ENCODE measurements around the gene OSBPL1A.

OSBPL1A gene

GRCh38 chr18:24414349-24415003 is 16.9 kb upstream of the OSBPL1A start:
- TF ChIP-seq YY1 (IDR thresholded peaks at IDR 0.05; ENCODE audit: insufficient read depth, insufficient read length) (no peak), ZNF274 (IDR thresholded peaks at IDR 0.05; ENCODE audit: low read depth, low read length) (no peak), SUZ12 (IDR thresholded peaks at IDR 0.05; ENCODE audit: extremely low read depth, insufficient read depth, insufficient read length) (no peak)
- no peaks in the 10 kb centered on the region for H3K9me3 ChIP-seq (ENCODE audit: insufficient read depth, low read length)

GRCh38 chr18:24413148-24413547 is 15.5 kb upstream of the OSBPL1A start:
- no peak for TF ChIP-seq ZNF274 (IDR thresholded peaks at IDR 0.05; ENCODE audit: low read depth, low read length)
- no peak for TF ChIP-seq SUZ12 (IDR thresholded peaks at IDR 0.05; ENCODE audit: extremely low read depth, insufficient read depth, insufficient read length)
- TF ChIP-seq YY1 (IDR thresholded peaks at IDR 0.05; ENCODE audit: insufficient read depth, insufficient read length): no peak
- Histone ChIP-seq H3K27me3 (ENCODE audit: insufficient read depth, insufficient read length) (no peaks in the 10 kb centered on the region), H3K4me3 (ENCODE audit: insufficient read length, low read depth) (no peak overlapping the region), H3K4me1 (ENCODE audit: insufficient read depth, insufficient read length) (no peaks in the 10 kb centered on the region), H3K9me3 (ENCODE audit: insufficient read depth, low read length) (no peaks in the 10 kb centered on the region), H3K36me3 (ENCODE audit: insufficient read depth, insufficient read length, low read length) (no peaks in the 10 kb centered on the region), H3K9ac (ENCODE audit: insufficient read length, low read depth) (no peak overlapping the region)
- DNase-seq (ENCODE audit: low read depth, low spot score): no peak

More at GRCh38 chr18:24414349-24415003, 16.9 kb upstream of the OSBPL1A start:
- no peak overlapping the region for H3K9ac ChIP-seq (ENCODE audit: insufficient read length, low read depth)
- H3K4me1 ChIP-seq (ENCODE audit: insufficient read depth, insufficient read length): no peaks in the 10 kb centered on the region
- H3K27me3 ChIP-seq (ENCODE audit: insufficient read depth, insufficient read length): no peaks in the 10 kb centered on the region
- no peak overlapping the region for H3K4me3 ChIP-seq (ENCODE audit: insufficient read length, low read depth)
- no peak for DNase-seq (ENCODE audit: low read depth, low spot score)
- no peaks in the 10 kb centered on the region for H3K36me3 ChIP-seq (ENCODE audit: insufficient read depth, insufficient read length, low read length)

GRCh38 chr18:24408496-24408895 is 10.9 kb upstream of the OSBPL1A start:
- TF ChIP-seq YY1 (IDR thresholded peaks at IDR 0.05; ENCODE audit: insufficient read depth, insufficient read length) (no peak), SUZ12 (IDR thresholded peaks at IDR 0.05; ENCODE audit: extremely low read depth, insufficient read depth, insufficient read length) (no peak), ZNF274 (IDR thresholded peaks at IDR 0.05; ENCODE audit: low read depth, low read length) (no peak)
- no peaks in the 10 kb centered on the region for H3K27me3 ChIP-seq (ENCODE audit: insufficient read depth, insufficient read length)

GRCh38 chr18:24404591-24404990 is 7.0 kb upstream of the OSBPL1A start:
- TF ChIP-seq SUZ12 (IDR thresholded peaks at IDR 0.05; ENCODE audit: extremely low read depth, insufficient read depth, insufficient read length): no peak
- TF ChIP-seq YY1 (IDR thresholded peaks at IDR 0.05; ENCODE audit: insufficient read depth, insufficient read length): no peak
- no peak for TF ChIP-seq ZNF274 (IDR thresholded peaks at IDR 0.05; ENCODE audit: low read depth, low read length)
- Histone ChIP-seq H3K4me3 (ENCODE audit: insufficient read length, low read depth) (no peak overlapping the region), H3K9me3 (ENCODE audit: insufficient read depth, low read length) (no peaks in the 10 kb centered on the region), H3K27me3 (ENCODE audit: insufficient read depth, insufficient read length) (no peaks in the 10 kb centered on the region), H3K9ac (ENCODE audit: insufficient read length, low read depth) (no peak overlapping the region), H3K4me1 (ENCODE audit: insufficient read depth, insufficient read length) (no peaks in the 10 kb centered on the region), H3K36me3 (ENCODE audit: insufficient read depth, insufficient read length, low read length) (no peaks in the 10 kb centered on the region)
- DNase-seq (ENCODE audit: low read depth, low spot score): no peak

More at GRCh38 chr18:24408496-24408895, 10.9 kb upstream of the OSBPL1A start:
- Histone ChIP-seq H3K4me3 (ENCODE audit: insufficient read length, low read depth) (no peak overlapping the region), H3K36me3 (ENCODE audit: insufficient read depth, insufficient read length, low read length) (no peaks in the 10 kb centered on the region), H3K4me1 (ENCODE audit: insufficient read depth, insufficient read length) (no peaks in the 10 kb centered on the region), H3K9me3 (ENCODE audit: insufficient read depth, low read length) (no peaks in the 10 kb centered on the region), H3K9ac (ENCODE audit: insufficient read length, low read depth) (no peak overlapping the region)
- no peak for DNase-seq (ENCODE audit: low read depth, low spot score)

- no peak for DNase-seq (ENCODE audit: low read depth, low spot score)
- H3K9ac ChIP-seq (ENCODE audit: insufficient read length, low read depth): no peak overlapping the region
Observed at GRCh38 chr18:24403076-24403475, 5.5 kb upstream of the OSBPL1A start.

GRCh38 chr18:24402209-24402785 is 4.7 kb upstream of the OSBPL1A start:
- no peaks in the 10 kb centered on the region for H3K4me1 ChIP-seq (ENCODE audit: insufficient read depth, insufficient read length)
- no peak for DNase-seq (ENCODE audit: low read depth, low spot score)
- no peaks in the 10 kb centered on the region for H3K36me3 ChIP-seq (ENCODE audit: insufficient read depth, insufficient read length, low read length)
- no peaks in the 10 kb centered on the region for H3K9me3 ChIP-seq (ENCODE audit: insufficient read depth, low read length)
- no peak overlapping the region for H3K9ac ChIP-seq (ENCODE audit: insufficient read length, low read depth)
- TF ChIP-seq ZNF274 (IDR thresholded peaks at IDR 0.05; ENCODE audit: low read depth, low read length): no peak
- TF ChIP-seq YY1 (IDR thresholded peaks at IDR 0.05; ENCODE audit: insufficient read depth, insufficient read length): no peak
- no peak for TF ChIP-seq SUZ12 (IDR thresholded peaks at IDR 0.05; ENCODE audit: extremely low read depth, insufficient read depth, insufficient read length)
- no peaks in the 10 kb centered on the region for H3K27me3 ChIP-seq (ENCODE audit: insufficient read depth, insufficient read length)
- H3K4me3 ChIP-seq (ENCODE audit: insufficient read length, low read depth): no peak overlapping the region

More at GRCh38 chr18:24403076-24403475, 5.5 kb upstream of the OSBPL1A start:
- Histone ChIP-seq H3K4me1 (ENCODE audit: insufficient read depth, insufficient read length) (no peaks in the 10 kb centered on the region), H3K4me3 (ENCODE audit: insufficient read length, low read depth) (no peak overlapping the region), H3K27me3 (ENCODE audit: insufficient read depth, insufficient read length) (no peaks in the 10 kb centered on the region), H3K9me3 (ENCODE audit: insufficient read depth, low read length) (no peaks in the 10 kb centered on the region), H3K36me3 (ENCODE audit: insufficient read depth, insufficient read length, low read length) (no peaks in the 10 kb centered on the region)
- no peak for TF ChIP-seq SUZ12 (IDR thresholded peaks at IDR 0.05; ENCODE audit: extremely low read depth, insufficient read depth, insufficient read length)
- TF ChIP-seq YY1 (IDR thresholded peaks at IDR 0.05; ENCODE audit: insufficient read depth, insufficient read length): no peak
- no peak for TF ChIP-seq ZNF274 (IDR thresholded peaks at IDR 0.05; ENCODE audit: low read depth, low read length)

- TF ChIP-seq SUZ12 (IDR thresholded peaks at IDR 0.05; ENCODE audit: extremely low read depth, insufficient read depth, insufficient read length) (no peak), ZNF274 (IDR thresholded peaks at IDR 0.05; ENCODE audit: low read depth, low read length) (no peak), YY1 (IDR thresholded peaks at IDR 0.05; ENCODE audit: insufficient read depth, insufficient read length) (no peak)
Observed at GRCh38 chr18:24400587-24400986, 3.0 kb upstream of the OSBPL1A start.

More at GRCh38 chr18:24400587-24400986, 3.0 kb upstream of the OSBPL1A start:
- DNase-seq (ENCODE audit: low read depth, low spot score): no peak
- Histone ChIP-seq H3K36me3 (ENCODE audit: insufficient read depth, insufficient read length, low read length) (no peaks in the 10 kb centered on the region), H3K9me3 (ENCODE audit: insufficient read depth, low read length) (no peaks in the 10 kb centered on the region), H3K4me1 (ENCODE audit: insufficient read depth, insufficient read length) (no peaks in the 10 kb centered on the region), H3K27me3 (ENCODE audit: insufficient read depth, insufficient read length) (no peaks in the 10 kb centered on the region), H3K4me3 (ENCODE audit: insufficient read length, low read depth) (no peak overlapping the region), H3K9ac (ENCODE audit: insufficient read length, low read depth) (no peak overlapping the region)
